ENCODE data around the gene RNF208. TPM values are rescaled to one million over a fixed set of nuclear protein-coding genes. Genes with fewer than 3 reads are reported as not detected.

Gene RNF208
- total RNA-seq, 4 donors from 2014 or later, result 0.88 to 2.4 (median 1.9) TPM; not detected in 1

DNA sequence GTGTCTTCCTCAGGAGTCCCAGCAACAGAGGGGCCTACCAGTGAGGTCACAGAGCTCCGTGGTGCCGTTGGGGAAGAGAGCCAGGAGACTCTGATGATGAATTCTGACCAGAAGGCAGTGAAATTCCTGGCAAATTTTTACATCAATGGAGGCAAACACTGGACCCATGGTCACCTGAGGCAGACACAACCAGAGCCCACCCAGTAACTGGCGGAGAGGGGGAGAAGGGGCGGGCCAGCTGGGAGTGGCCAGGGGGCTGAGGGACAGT, 29.1 kb upstream of the RNF208 start, which contains the start of gene STPG3:
TSS of gene STPG3 (plus strand) at position 93 of the 268 bp plus-strand sequence. CDS start at position 94, 1 bp downstream.
- no peak for TF ChIP-seq CTCF (IDR thresholded peaks at IDR 0.05; ENCODE audit: low read depth)

- no peak for TF ChIP-seq CTCF (IDR thresholded peaks at IDR 0.05; ENCODE audit: low read depth)
Observed at GRCh38 chr9:137250329-137251193, 28.5 kb upstream of the RNF208 start.

DNA sequence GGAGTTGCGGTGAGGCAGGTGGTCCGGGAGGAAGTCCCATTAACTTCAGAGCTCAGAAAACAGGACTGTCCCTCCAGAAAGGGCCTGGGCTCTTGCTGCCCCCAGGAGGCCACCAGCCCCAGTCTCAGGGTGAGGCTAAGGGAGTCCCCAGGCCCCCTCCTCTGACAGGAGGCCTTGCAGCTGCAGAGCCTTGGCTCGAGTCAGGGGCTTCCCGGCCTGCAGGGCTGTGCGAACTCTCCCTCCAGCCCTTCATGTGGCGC, 25.8 kb upstream of the RNF208 start:
- no peak for TF ChIP-seq CTCF (IDR thresholded peaks at IDR 0.05; ENCODE audit: low read depth)

DNA sequence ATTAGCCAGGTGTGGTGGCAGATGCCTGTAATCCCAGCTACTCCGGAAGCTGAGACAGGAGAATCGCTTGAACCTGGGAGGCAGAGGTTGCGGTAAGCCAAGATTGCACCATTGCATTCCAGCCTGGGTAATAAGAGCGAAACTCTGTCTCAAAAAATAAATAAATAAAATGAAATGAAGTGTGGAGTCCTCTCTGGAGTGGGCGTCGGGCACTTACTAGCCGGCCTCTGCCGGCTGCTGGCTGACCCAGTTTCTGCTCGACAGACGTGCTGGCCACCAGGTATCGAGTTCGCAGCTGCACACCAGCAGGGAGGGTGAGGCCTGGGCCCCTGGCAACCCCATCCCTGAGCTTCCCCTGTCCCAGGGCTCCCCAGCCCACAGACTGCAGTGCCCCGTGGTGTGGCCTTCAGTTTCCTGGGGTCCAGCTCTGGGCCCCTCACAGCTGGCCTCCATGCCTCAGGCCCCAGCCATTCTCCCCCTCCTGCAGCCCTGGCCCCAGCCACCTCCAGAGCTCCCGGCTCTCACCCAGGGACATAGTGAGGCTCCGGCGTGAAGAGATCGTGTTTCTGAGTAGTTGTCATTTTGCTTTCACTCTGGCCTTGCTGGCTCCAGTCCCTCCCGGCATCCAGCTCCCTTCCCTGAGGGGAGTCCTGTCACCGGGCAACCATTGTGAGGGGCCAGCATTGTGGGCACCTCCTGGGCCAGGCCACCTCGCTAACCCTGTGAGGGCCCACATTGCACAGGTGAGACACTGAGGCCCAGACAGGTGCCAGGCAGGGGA, 25.3 kb upstream of the RNF208 start:
- no peak for TF ChIP-seq CTCF (IDR thresholded peaks at IDR 0.05; ENCODE audit: low read depth)

- no peak for TF ChIP-seq CTCF (IDR thresholded peaks at IDR 0.05; ENCODE audit: low read depth)
Observed at GRCh38 chr9:137245450-137246421, 23.7 kb upstream of the RNF208 start.

DNA sequence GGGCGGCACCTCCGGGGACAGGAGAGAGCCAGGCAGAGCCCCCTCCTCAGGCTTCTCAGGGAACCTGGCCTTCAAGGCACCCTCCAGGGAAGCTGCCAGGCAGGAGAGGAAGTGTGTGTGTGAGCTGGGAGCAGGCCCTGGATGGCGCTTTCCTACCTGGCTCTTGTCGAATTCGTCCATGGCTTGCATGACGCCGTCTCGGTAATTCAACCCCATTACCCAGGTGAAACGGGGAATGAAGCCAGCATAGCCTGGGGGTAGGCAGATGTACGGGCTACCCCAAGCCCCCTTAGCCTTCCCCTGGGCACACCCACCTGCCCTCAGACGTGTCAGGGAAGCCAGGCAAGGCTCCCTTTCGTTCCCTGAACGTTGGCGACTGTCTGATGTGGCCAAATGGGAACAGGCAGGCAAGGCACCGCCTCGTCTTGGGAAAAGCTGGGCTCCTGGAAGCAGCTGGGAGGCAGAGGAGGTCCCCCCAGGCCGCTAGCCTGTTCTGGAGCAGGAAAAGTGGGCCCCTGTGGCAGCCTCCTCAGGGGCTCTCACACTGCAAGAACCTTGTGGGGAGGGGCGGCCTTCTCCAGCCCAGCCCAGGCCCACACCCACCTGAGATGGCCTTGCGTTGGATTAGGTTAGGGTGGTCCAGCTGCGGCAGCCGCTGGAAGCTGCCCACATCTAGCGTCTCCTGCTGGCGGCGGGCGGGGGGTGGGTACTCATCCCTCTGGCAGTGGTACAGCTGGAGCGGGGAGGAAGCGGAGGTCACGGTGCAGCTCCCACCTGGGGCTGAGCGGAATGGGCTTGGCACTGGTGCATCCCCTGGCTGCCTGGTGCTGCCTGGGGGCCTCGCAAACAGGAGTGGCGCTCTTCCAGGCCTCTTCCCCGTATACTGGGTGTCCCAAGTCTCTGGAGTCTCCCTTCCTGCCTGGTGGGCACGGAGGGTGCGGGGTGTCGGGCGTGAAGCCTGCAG, 22.7 kb upstream of the RNF208 start:
- TF ChIP-seq CTCF (IDR thresholded peaks at IDR 0.05; ENCODE audit: low read depth), result no peak
